SH-SY5Y (cell line): ENCODE measurements around the gene SEMA3D.

ENCODE experiments used
- GATA2 ChIP-seq: IDR thresholded peaks from 2 replicates; pipeline ENCODE4 v1.6.1; 2011; ENCODE audit warnings: mild to moderate bottlenecking, low read depth, low read length
- GATA3 ChIP-seq: IDR thresholded peaks from 2 replicates; pipeline ENCODE4 v1.6.1; 2011; ENCODE audit warnings: low read depth, mild to moderate bottlenecking, low read length, moderate library complexity

- TF ChIP-seq GATA3 (no peak), GATA2 (0 out of 2 replicates have a peak, but pooled peaks have one; percentile 11)
Observed at GRCh38 chr7:85186521-85187241, at the start of gene SEMA3D.
